ENCODE measurements around the gene GNAI2.
A peak's percentile ranks its signal among the peaks of the same experiment; 100 is the strongest.

The GNAI2 gene

GRCh38 chr3:50297384-50297775 is 61.4 kb downstream of the GNAI2 start:
- TF ChIP-seq POU2F2 (IDR thresholded peaks at IDR 0.05; ENCODE audit: low read depth, low read length) (no peak), POLR2A (IDR thresholded peaks at IDR 0.05; ENCODE audit: low read depth, low read length) (no peak), PAX5 (IDR thresholded peaks at IDR 0.05; ENCODE audit: insufficient read depth, low read length, severe bottlenecking) (no peak)
- FAIRE-seq (no peak), DNase-seq (ENCODE audit: insufficient read length, low spot score) (no peak)

- DNase-seq (ENCODE audit: insufficient read length, low spot score) (no peak), FAIRE-seq (peak; percentile 16)
- no peak for TF ChIP-seq TAF1 (IDR thresholded peaks at IDR 0.05; ENCODE audit: low read depth, low read length)
These were observed 62.1 kb downstream of the GNAI2 start for GRCh38 chr3:50297896-50298725.

GRCh38 chr3:50298836-50299637 is 63.0 kb downstream of the GNAI2 start, which contains the start of the genes HYAL3 and NAA80:
Gene HYAL3 (minus strand): TSS chr3:50299405. CDS start chr3:50295602, 3,803 bp downstream.
Gene NAA80 (minus strand): TSS chr3:50299405. CDS start chr3:50297463, 1,942 bp downstream.
- TF ChIP-seq SPI1 (IDR thresholded peaks at IDR 0.05; ENCODE audit: low read depth, low read length) (peak; percentile 38; the same call in 1 of the 2 replicates), POLR2A (IDR thresholded peaks at IDR 0.05; ENCODE audit: low read depth, low read length) (peak; percentile 88), POLR2AphosphoS5 (IDR thresholded peaks at IDR 0.05; ENCODE audit: low read depth, low read length) (peak; percentile 86), POU2F2 (IDR thresholded peaks at IDR 0.05; ENCODE audit: low read depth, low read length) (no peak)
- peak; percentile 99 for FAIRE-seq

GRCh38 chr3:50299638-50299928 is 63.6 kb downstream of the GNAI2 start:
- TF ChIP-seq POLR2A (IDR thresholded peaks at IDR 0.05; ENCODE audit: low read depth, low read length) (no peak), SPI1 (IDR thresholded peaks at IDR 0.05; ENCODE audit: low read depth, low read length) (no peak), PAX5 (IDR thresholded peaks at IDR 0.05; ENCODE audit: insufficient read depth, low read length, severe bottlenecking) (no peak), POU2F2 (IDR thresholded peaks at IDR 0.05; ENCODE audit: low read depth, low read length) (no peak), POLR2AphosphoS5 (IDR thresholded peaks at IDR 0.05; ENCODE audit: low read depth, low read length) (no peak), TAF1 (IDR thresholded peaks at IDR 0.05; ENCODE audit: low read depth, low read length) (no peak)
- FAIRE-seq, result no peak
- no peak for DNase-seq (ENCODE audit: insufficient read length, low spot score)

More at GRCh38 chr3:50298836-50299637, 63.0 kb downstream of the GNAI2 start, which contains the start of the genes HYAL3 and NAA80:
- DNase-seq (ENCODE audit: insufficient read length, low spot score), result peak; percentile 95

- no peak for TF ChIP-seq PAX5 (IDR thresholded peaks at IDR 0.05; ENCODE audit: insufficient read depth, low read length, severe bottlenecking)
- peak; percentile 38; the same call in 1 of the 2 replicates for TF ChIP-seq SPI1 (IDR thresholded peaks at IDR 0.05; ENCODE audit: low read depth, low read length)
- FAIRE-seq, result no peak
- no peak for DNase-seq (ENCODE audit: insufficient read length, low spot score)
These were observed 64.1 kb downstream of the GNAI2 start for GRCh38 chr3:50299929-50300680.

GRCh38 chr3:50300681-50301254 is 64.8 kb downstream of the GNAI2 start:
- DNase-seq (ENCODE audit: insufficient read length, low spot score), result no peak
- no peak for FAIRE-seq
- TF ChIP-seq SPI1 (IDR thresholded peaks at IDR 0.05; ENCODE audit: low read depth, low read length) (no peak), POLR2A (IDR thresholded peaks at IDR 0.05; ENCODE audit: low read depth, low read length) (no peak), POLR2AphosphoS5 (IDR thresholded peaks at IDR 0.05; ENCODE audit: low read depth, low read length) (no peak), PAX5 (IDR thresholded peaks at IDR 0.05; ENCODE audit: insufficient read depth, low read length, severe bottlenecking) (no peak), POU2F2 (IDR thresholded peaks at IDR 0.05; ENCODE audit: low read depth, low read length) (no peak), TAF1 (IDR thresholded peaks at IDR 0.05; ENCODE audit: low read depth, low read length) (no peak)

GRCh38 chr3:50302095-50303012 is 66.3 kb downstream of the GNAI2 start:
- no peak for TF ChIP-seq POLR2AphosphoS5 (IDR thresholded peaks at IDR 0.05; ENCODE audit: low read depth, low read length)
- FAIRE-seq (no peak), DNase-seq (ENCODE audit: insufficient read length, low spot score) (no peak)

- TF ChIP-seq PAX5 (IDR thresholded peaks at IDR 0.05; ENCODE audit: insufficient read depth, low read length, severe bottlenecking) (no peak), POU2F2 (IDR thresholded peaks at IDR 0.05; ENCODE audit: low read depth, low read length) (no peak), TAF1 (IDR thresholded peaks at IDR 0.05; ENCODE audit: low read depth, low read length) (no peak), POLR2A (IDR thresholded peaks at IDR 0.05; ENCODE audit: low read depth, low read length) (no peak), SPI1 (IDR thresholded peaks at IDR 0.05; ENCODE audit: low read depth, low read length) (no peak), POLR2AphosphoS5 (IDR thresholded peaks at IDR 0.05; ENCODE audit: low read depth, low read length) (no peak)
- FAIRE-seq (no peak), DNase-seq (ENCODE audit: insufficient read length, low spot score) (no peak)
These were observed 67.2 kb downstream of the GNAI2 start, which contains the start of gene HYAL1 for GRCh38 chr3:50303013-50303815. Gene HYAL1 (minus strand): TSS chr3:50303574. CDS start chr3:50302956, 618 bp downstream.

All from GM12891 (cell line).